T-helper 2 cell (primary cell): ENCODE data around the gene PDZD7.

Source experiments
- DNase-seq, 5 experiments: peaks; one replicate each; pipeline versions ENCODE4 v3.0.0 to v3.0.0-alpha.2; 2012 to 2022

Gene PDZD7

GRCh38 chr10:101018118-101018599, 12.8 kb downstream of the PDZD7 start:
- DNase-seq = no peak

GRCh38 chr10:101016814-101017213, 14.1 kb downstream of the PDZD7 start:
- DNase-seq = no peak

DNA sequence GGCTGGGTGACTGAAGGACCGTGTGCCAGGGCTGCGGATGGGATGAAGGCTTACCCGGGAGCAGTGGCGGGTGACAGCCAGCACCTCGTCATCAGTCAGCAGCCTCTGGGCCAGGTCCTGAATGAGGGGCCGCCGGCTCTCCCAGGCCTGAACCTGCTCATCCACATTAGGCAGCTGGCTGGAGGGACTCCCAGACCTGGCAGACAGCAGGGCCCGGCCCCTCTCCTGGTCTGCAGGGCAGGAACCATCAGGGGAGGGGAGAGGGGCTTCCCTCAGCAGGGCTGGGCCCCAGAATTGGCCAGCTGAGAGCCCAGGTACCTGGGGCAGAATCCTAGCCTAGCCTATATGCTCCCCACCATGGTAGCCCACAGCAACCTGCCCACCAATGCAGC, 15.4 kb downstream of the PDZD7 start:
- DNase-seq = no peak

- DNase-seq = no peak
These were observed 15.9 kb downstream of the PDZD7 start for GRCh38 chr10:101014966-101015581.

- peak; percentile 54 to 66 (median 58) for DNase-seq
These were observed 16.6 kb downstream of the PDZD7 start for GRCh38 chr10:101014230-101014884.

DNA sequence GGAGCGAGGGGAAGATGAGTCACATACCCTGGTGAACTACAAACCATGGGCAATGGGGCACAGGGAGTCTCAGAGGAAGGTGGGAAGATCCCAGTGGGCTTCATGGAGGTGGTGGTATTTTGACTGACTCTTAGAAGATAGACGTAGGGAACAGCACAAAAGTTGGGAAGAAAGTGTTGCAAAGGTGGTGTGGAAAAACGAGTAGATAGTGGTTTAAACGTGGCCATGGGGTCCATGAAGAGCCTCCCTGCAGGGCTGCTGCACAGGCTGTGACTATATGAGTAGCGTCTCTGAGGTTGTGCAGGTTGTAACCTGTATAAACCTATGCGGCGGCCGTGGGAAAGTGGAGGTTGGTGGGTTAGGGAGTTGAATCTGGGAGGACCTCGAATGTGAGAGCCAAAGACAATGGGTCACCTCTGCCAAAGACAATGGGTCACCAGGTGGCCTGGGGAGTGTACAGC, 17.5 kb downstream of the PDZD7 start:
- DNase-seq = no peak

DNA sequence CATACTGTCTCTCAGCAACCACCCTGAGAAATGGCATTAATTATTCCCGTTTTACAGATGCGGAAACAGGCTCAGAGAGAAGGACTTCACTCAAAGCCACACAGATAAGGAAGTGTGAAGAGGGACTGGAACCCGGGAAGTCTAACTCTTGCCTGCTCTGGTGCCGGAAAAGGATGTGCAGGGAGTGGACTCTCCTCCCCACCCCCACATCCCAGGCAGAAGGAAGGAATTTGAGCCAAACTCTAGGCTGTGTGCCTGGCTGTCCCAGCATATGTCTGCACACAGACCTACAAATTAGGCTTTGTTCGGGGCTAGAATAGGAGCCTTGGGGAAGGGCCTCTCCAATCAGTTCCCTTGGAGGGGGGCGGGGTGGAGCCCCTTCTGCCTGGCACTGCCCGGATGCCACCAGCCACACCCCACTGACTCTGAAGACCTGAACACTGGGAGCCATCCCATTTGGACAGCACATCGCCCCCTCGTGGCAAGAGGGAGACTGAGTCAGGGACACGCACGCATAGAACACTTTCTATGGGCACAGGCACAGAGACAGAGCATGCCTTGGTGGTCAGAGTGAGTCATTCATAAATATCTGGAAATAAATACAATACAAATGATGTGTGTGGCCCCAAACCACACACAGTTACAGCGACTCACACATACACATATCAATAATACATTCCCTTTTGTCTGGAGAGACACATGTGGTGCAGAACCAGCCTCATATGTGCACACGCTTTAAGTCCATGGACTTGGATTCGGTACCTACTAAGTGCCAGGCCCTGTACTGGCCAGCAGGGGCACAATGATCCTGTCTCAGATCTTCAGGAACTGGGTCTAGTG, 18.2 kb downstream of the PDZD7 start:
- DNase-seq = peak; percentile 46 to 80 (median 63)

GRCh38 chr10:101011517-101012423, 19.2 kb downstream of the PDZD7 start:
- no peak for DNase-seq

- DNase-seq = no peak
These were observed 20.6 kb downstream of the PDZD7 start for GRCh38 chr10:101010329-101010728.

DNA sequence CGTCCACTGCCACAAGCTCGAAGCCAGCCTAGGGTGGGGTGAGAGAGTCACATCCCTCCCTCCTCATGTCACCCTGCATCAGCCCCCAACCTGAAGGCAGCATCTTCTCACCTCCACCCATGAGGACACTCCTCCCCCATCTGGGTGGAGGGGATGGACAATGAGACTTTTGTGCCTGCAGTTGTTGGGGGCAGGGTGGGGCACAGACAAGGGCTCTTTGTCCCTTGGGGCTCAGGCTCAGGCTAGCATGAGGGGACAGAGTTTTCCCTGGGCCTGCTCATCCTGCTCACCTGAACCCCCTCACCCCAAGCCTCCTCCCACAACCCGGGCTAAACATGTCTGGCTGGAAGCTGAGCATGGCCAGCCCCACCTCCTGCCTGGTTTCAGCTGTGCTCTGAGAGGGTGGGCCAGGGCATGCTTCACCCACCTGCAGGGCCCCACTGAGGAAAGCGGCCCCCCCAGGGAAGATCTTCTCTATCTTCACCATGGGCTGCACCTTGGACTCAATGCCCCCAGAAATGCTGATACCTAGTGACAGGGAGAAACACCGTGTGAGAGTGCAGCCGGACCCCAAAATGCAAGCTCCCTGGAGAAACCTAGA, 22.0 kb downstream of the PDZD7 start:
- DNase-seq = no peak

GRCh38 chr10:101007915-101008822, 22.8 kb downstream of the PDZD7 start:
- no peak for DNase-seq

DNA sequence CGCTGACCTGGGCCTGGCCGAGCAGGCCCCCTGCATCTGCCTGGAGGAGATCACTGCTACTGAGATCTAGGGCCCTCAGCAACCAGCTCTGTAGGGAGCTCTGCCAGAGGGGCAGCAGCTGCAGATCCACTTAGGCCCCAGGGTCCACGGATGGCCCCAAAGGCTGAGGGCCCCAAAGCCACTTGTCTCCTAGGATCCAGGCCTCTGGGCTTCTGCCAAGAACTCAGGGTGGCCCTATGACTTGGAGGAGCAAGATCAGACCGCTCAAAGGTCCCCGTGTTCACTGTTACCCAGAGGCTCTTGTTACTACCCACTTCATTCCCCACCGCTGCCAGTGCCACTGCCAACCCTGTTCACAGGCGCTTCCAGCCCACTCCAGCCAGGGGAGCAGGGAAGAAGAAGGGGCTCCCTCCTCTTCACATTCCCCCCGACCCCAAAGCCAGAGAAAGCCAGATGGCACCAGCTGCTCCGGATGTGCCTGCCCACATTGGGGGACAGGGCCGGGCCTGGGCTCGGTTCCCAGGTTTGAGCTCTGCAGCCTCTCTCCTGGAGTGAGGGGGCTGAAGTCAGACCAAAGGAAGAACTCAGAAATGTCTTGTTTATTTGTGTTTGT, 23.7 kb downstream of the PDZD7 start:
- DNase-seq = no peak

- DNase-seq = no peak
These were observed 24.3 kb downstream of the PDZD7 start for GRCh38 chr10:101006593-101007098.

- no peak for DNase-seq
These were observed 24.9 kb downstream of the PDZD7 start for GRCh38 chr10:101005869-101006567.

DNA sequence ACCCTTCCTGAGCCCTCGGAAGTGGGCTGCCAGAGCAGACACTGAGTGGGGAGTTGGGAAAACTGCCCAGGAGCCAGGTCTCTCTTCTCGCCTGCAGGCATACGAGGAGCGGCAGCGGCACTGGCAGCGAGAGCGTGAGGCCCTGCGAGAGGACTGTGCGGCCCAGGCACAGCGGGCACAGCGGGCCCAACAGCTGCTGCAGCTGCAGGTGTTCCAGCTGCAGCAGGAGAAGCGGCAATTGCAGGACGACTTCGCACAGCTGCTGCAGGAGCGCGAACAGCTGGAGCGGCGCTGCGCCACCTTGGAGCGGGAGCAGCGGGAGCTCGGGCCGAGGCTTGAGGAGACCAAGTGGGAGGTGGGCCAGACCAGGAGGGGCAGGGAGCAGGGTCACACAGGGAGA, 25.6 kb downstream of the PDZD7 start:
- DNase-seq = no peak

DNA sequence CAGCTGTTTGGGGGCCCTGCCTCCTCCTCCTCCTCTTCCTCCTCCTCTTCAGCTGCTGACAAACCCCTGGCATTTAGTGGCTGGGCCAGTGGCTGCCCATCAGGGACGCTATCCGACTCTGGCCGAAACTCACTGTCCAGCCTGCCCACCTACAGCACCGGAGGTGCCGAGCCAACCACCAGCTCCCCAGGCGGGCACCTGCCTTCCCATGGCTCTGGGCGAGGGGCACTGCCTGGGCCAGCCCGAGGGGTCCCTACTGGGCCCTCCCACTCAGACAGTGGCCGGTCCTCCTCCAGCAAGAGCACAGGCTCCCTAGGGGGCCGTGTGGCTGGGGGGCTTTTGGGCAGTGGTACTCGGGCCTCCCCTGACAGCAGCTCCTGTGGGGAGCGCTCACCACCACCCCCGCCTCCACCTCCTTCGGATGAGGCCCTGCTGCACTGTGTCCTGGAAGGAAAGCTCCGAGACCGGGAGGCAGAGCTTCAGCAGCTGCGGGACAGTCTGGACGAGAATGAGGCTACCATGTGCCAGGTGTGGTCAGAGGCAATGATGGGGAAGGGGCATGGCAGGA, 27.2 kb downstream of the PDZD7 start:
- DNase-seq = no peak

GRCh38 chr10:101002456-101002855, 28.5 kb downstream of the PDZD7 start:
- no peak for DNase-seq

- DNase-seq = no peak
These were observed 29.3 kb downstream of the PDZD7 start for GRCh38 chr10:101001659-101002035.
